Stimulated activated CD8-positive, alpha-beta memory T cell treated with anti-CD3 and anti-CD28 coated beads, Interleukin-15, amount 100 ng/mL, for 24 hours (primary cell): ENCODE results near the gene SLC41A3.

Experiments
- DNase-seq: peaks from one replicate; pipeline ENCODE4 v3.0.0-alpha.2; 2020; ENCODE audit warnings: low read depth

The SLC41A3 gene

DNA sequence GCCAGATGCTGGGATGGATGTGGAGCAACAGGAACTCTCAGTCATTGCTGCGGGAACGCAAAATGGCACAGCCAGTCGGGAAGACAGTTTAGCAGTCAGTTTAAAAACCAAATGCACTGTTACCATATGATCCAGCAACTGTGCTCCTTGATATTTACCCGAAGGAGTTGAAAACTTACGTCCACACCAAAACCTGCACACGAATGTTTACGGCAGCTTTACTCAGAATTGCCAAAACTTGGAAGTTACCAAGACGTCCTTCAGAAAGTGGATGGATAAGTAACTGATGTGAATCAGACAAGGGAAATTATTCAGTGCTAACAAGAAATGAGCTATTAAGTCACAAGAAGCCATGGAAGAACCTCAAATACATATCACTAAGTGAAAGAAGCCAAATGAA lies 36.1 kb upstream of the SLC41A3 start:
- no peak for DNase-seq

DNA sequence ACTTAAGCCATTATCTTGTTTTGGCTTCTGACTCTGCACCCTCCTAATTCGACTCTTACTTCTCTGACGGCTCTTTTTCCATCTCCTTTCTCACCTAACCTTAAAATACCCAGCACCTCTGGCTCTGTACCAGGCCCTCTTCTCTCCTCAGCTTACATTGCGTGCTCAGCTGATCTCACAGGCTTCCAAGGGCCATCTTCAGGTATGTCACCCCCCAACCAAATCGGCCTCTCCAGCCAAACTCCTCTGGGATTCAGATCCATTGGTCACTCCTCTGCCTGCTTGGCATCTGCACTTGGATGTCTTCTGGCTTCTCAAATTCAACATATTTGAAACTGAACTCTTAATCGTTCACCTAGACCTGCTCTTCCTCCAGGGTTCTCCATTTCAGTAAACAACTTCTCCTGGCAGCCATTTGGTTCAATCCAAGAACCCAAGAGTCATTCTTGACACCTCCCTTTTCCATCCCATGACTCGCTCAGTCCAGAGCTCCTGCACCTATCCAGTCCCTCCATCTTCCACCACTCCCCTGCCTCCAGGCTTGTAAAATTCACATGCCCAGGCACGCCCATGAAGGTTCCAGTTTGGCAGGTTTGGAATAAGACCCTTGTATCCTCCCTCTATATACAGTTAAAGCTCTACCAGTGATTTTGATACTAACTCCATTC lies 35.2 kb upstream of the SLC41A3 start:
- no peak for DNase-seq

DNA sequence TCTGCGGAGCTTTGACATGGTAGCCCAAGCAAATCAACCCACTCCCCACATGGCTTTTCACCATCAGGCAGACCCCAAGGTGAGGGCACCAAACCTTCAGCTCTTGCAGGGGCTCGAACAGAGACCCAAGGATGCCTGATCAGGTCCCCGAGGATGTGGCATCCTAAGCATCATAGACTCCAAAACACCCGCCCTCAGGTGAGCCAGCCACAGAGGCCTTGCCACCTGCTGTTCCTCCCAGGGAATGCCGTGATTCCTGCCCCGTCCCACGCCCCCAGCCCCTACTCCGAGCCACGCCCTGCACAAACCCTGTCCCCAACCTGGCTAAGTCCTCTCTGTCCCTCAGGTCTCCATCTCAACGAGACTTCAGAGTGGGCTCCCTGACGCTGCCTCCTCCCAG lies 34.7 kb upstream of the SLC41A3 start:
- DNase-seq: no peak

DNA sequence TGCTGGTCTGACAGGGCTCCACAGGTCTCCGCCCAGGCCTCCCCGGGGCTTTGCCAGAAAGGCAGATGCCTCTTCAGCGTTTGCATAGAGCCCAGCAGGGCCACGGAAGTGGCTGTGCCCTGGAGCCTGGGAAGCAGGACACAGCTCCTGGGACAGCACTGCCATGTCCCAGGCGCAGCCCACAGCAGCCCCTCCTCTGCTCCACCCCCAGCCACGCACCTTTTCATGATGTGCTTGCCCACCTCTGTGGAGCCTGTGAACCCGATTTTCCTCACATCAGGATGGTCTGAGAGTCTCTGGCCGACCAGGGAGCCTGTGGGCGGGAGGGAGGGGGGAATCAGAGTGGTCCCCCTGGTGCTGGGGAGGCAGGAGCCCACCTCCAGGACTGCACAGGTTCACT lies 33.9 kb upstream of the SLC41A3 start:
- DNase-seq: no peak

DNA sequence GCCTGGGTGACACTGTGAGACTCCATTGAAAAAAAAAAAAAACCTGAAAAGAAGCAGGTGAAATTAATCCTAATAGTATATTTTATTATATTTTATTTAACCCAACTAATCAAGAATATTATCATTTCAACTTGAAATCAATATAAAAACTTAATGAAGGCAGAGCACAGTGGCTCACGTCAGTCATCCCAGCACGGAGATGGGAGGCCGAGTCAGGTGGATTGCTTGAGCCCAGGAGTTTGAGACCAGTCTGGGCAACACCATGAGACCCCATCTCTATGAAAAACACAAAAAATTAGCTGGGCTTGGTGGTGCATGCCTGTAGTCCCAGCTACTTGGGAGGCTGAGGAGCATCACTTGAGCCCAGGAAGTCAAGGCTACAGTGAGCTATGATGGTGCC lies 33.3 kb upstream of the SLC41A3 start:
- DNase-seq: no peak

DNA sequence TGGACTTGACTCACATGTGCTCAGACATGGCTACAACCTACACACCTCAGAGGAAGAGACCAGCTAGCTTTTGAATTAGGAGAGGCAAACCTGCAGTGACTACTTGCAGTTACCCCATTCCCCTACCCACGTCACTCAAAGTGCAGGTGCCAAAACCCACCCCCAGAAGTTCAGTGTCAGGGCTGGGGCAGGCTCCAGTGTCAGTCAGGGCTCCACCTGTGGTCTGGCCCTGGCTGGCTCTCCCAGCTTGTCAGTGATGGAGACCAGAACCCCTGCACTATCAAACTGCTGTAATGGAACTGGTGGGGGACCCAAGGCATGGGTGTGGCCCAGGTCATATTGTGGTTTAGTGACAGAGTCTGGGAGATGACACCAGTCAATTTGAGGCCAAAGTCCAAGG lies 32.6 kb upstream of the SLC41A3 start:
- no peak for DNase-seq

DNA sequence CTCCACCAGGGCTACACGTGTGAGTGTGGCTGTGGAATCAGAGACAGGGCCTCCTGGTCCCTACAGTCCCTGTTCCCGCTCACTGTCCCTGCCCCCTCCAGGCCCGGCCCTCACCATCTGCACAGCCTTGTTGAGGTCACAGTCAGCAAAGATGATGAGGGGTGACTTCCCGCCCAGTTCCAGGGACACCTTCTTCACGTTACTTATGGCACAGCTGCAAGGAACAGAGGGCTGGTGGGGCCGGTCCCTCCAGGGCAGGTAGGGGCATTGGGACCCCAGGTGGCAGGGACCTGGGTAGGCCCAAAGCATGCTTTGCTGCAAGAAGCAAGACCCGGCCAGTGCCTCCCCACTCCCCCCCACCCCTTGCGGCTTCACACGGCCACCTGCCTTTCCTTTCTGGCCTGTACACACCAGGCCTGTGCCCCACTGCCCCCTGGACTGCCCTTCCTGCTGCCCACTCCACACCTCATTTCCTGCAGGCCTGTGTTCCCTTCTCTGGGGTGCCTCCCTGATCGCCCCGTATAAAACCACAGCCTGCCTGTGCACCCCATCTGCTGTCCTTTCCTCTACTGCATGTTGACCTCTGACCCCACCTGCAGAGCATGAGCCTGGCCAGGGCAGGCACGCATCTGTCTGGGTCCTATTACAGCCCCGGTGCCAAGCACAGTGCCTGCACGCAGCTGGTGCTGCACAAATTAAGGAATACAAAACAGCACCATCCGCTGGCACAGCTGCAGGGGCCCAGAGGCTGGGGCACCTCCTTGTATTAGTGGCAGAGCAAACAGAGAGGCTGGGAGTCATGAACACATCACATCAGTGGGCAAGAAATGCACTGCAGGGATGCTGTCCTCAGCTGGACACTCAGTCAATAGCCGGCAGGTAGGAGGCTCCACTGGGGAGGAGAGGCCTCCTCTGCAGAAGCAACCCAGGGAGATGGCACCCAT lies 30.8 kb upstream of the SLC41A3 start:
- DNase-seq: no peak

DNA sequence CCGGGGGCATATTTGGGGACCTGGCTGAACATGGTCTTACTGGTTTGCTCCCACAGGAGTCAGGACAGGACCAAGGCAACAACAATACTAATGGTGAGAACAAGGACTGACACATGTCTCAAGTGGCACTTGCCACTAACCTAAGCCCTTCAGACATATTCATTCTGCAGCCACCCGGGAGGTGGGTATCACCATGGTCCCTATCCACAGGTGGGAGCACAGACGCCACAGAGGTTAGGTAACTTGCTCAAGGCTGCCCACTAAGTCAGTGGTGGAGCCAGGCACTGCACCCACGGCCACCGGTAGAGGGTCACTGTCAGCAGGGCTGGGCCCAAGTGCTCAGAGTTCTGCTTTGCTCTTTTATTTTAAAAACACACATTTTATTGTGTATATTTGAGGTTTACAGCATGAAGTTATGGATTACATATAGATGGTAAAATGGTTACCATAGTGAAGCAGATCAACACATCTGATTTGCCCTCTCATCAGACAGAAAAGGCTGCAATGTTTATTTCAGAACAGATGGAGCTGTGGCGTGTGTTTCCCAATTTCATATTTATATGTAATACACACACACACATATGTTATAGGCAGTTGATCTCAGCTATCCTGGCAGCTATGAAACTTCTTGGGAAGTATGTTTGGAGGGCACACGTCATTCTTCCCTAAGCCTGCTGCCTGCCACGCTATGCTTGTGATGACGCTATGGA lies 30.0 kb upstream of the SLC41A3 start:
- DNase-seq: no peak

DNA sequence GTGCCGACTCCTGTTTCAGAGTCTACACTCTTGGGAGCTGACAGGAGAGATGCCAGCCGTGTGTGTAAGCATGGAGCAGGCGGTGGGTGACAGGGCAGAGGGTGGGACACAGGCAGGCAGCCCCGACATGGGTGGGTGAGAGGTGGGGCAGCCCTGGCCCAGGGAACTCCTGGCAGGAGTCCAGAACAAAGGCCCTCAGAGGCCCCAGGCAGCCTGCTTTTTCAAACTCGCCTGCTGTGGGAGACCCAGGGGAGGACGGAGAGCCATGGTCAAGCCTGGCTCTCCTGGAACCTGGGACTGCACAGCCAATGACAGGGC lies 29.3 kb upstream of the SLC41A3 start:
- DNase-seq: no peak

DNA sequence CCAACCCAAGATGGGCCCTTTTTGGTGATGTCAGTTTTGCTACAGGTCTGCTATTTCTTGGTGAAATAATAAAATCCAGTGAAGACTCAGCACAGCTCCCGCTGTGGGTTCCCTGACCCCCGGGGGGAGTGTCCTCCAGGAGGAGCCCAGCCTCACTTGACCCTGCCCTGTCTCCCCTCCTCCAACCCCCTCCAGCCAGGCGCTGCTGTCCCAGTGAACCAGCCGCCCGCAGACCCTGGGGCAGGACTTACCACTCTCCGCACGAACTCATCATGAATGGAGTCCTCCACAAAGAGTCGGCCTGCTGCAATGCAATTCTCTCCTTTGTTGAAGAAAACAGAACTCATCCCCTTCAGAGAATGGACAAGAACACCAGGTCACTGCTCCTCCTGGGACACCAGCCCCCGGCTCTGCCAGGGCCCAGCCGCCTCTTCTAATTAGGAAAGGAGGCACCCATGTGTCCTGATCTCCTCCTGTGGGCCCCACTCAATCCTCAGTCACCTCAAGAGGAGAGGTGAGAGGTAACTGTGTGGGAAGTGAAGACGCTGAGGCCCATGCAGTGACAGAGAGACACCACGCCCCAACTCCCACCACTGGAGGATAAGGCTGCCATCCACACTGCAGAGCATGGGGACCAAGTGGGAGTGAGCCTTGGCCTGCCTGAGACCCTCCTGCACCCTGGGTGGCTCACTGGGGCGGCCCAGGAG lies 28.8 kb upstream of the SLC41A3 start:
- DNase-seq: no peak

DNA sequence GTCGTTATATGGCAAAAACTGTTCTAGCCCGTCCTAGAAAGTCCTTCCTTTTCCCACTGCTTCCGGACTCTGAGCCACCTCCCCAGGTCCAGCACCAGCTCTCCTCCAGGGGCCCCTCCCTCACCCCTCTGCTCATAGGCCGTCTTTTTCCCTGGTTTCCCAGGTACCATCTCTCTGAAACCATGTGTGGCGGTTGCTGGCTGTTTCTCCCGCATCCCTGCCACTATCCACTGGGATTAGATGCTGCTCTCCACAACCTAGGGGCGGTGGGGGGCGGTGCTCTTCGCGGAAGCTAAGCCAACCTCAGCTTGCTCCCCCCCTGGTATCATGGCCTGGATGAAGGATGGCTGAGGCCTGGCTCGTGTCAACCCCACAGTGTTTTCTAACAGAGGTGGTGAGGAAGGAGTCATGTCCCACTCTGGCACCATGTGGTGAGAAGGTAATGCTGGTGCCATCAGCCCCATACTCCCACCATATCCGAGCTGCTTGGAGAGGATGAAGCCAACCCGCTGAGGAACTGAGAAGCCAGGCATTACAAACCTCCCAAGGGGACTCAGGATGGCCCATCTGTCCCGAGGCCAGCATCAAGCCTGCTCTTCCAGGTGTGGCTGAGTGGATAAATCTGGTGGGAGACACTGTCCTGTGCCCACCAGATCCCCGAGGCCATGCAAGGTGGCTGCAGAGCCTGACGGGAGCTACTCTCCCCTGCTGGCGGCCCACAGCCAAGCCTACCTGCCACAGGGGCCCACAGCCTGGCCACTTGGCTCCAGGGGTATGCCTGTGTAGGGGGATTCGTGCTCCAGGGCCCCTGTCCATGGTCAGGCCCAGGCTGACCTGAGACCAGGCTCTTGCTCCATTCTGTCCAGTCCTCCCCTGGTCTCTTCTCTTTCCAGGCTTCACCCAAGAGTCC lies 27.9 kb upstream of the SLC41A3 start:
- DNase-seq: no peak

DNA sequence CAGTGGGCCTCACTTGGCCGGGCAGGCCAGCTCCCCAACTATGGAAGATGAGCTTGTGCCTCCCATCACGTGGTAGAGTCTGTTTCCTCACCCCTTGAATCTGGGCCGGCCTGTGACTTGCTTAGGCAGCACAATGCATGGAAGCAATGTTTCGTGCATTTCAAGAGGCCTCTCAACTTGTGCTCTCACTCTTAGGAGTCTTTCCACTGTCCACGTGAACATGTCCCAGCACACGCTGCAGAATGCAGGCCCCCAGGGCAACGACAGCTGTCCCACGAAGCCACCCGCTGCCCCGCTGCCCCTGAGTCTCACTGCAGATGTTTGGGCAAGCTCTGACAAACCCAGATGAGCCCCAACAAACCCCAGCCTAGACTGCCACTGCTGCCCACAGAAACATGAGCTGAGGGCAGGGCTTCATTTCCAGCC lies 27.2 kb upstream of the SLC41A3 start:
- DNase-seq: no peak

DNA sequence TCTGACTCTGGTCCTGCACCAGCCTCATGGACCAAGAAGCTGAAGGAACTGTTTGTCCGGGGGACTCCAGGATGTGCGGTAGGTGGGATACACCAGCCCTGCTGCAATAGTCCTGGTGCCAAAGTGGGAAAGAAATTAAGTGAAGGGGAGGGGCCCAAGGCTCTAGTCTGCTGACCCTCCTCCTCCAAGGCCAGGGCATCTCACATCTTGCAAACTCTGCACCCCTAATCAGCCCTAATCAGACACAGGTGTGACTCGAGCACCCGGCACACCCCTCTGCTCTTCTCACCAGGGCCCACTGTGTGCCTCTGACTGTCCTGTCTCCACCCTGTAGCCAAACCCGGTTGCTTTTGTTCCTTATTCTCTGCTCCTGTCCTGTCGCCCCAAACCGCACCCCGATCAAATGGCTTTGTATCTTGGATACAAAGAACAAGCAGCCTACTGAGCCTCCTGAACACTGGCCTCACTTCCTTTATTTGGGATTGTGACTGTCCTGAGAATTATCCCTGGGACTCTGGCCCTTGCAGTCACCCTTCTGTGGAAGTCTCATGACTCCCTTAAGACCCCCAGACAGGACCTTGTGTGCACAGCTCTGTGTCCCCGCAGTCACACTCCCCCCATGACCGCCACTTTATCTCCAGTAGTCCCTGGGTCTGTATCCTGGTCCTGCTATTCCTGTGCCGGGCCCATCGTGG lies 26.7 kb upstream of the SLC41A3 start:
- no peak for DNase-seq

DNA sequence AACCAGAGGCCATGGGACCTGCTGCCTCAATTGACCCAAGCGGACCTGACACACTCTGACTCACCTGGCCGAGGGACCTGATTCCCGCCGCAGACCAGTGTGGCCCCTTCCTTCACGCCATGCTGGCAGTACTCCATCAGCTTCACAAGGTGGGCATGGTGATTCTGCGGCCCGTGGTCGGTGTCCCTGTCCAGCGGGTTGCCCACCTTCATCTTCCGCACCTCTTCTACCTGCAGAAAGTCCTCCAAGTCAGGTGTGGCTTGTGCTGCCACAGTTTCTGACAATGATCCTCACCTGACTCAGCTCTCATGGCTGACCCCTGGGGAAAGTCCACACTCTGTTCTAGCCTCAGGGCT lies 25.9 kb upstream of the SLC41A3 start:
- no peak for DNase-seq

DNA sequence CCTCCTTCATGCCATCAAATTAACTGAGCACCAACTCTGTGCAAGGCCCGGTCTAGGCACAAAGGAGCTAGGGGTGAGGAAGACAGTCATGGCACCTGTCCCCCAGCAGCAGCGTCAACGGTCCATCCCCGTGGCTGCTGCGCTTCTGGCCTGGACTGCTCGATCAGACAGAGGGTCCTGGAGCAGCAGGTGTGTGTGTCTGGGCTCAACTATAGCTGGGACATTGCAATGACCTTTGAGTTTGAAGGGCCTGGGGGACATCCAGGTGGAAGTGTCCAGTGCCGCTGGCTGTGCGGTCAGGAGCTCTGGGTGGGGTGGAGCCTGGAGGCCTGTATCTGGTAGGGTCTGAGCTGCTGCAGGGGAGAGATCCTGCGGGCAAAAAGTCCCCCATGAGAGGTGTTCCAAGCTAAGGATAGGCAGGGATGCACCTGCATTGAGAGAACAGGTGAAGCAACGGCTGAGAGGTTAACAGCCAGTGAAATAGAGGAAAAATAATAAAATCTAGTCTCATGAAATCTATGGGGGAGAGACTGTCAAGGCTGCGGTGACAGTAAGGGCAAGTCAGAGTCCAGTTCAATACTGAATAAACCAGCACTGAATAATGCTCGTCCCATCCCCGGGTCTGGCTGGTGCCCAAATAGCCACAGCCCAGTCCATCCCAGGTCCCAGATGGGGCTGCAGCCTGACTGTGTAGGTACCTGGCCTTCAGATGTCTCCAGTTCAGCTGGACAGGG lies 25.4 kb upstream of the SLC41A3 start:
- no peak for DNase-seq

DNA sequence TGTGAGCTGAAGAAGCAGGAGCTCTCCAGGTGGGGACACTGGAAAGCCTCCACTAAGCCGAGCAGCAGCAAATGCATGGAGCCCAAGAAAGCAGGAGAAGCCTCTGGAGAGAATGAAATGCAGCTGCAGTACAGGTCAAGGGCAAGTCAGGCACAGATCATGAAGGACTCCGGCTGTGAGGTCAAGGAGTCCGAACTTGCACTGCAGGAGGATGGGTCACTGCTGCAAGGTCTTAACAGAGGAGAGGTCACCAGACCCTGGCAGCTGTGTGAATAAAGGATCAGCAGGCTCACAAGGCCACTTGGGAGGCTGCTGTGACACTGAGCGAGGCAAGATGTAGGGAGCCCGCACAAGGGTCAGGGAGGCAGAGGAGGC lies 24.7 kb upstream of the SLC41A3 start:
- no peak for DNase-seq

DNA sequence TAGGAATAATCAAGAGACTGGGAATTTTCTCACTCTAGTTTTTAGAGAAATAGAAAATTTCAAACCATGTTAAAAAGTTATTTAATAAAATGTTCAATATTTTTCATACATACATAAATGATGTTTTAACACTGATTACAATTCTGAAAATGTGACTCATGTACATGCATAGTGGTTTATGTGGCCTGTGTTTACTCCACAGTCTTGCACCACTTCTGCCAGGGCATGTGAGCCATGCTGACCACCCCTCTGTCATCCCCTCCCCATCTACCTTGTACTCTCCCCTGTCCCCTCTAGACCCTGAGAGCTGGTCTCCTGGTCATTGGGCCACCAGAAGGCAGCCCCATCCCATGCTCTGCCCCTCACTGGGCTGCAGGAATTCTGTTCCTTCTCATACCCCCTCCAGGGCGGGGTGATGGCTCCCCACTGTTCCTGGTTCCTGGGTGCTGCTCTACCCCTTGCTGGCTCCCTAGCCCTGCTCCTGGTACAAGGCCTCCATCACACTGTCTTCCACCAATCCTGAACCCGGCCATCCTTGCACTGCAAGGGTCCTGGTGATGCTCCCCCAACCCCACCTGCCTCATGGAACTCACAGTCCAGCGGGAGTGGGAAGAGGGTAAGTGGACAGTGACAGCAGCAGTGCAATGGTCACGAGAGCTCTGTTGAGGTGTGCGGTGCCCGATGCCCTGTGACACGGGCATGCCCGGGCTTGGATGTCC lies 24.2 kb upstream of the SLC41A3 start:
- no peak for DNase-seq

DNA sequence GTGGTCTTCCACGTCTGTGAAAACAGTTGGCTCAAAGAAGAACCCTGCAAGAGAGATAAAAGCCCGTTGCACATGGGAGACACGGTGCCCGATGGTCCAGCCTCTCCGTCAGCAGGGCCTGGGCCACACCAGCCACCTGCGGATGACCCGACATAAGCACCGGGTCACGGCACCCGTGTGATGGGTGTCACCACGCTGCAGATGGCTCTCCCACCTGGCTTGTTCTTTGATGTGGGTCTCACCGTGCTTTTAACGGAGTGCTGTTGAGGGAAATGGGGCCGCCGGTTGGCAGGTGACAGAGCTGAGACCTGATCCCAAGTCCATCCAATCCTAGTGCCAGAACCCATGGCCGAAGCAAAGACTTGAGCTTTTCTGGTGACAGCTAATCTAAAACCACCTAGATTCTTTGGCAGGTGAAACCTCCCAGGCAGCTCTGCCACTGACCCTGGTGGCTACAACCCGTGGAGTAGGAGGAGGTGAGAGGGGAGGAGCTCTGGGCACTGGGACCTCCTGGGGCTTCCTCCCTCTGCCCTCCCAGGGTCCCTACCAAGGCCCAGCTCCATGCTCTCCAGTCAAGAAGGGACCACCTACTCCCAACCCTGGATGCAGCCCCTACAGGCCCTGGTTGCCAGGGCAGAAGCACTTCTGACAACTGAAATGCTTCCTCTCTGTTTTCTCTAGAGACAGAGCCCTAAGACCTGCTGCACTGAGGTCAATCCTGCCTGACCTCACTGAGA lies 23.4 kb upstream of the SLC41A3 start:
- no peak for DNase-seq
